ENCODE measurements around the gene NOXO1. TPM values are rescaled to one million over a fixed set of nuclear protein-coding genes. Genes with fewer than 3 reads are reported as not detected.

Gene NOXO1
- polyA plus RNA-seq, 1 donor: 1.3 TPM

- no peak for DNase-seq
These were observed 16.5 kb upstream of the NOXO1 start for GRCh38 chr16:1997494-1998359.

- no peak for DNase-seq
These were observed 12.5 kb upstream of the NOXO1 start for GRCh38 chr16:1993731-1994131.

GRCh38 chr16:1992704-1993317 lies 11.5 kb upstream of the NOXO1 start:
- no peak for DNase-seq

GRCh38 chr16:1991948-1992703 lies 10.9 kb upstream of the NOXO1 start:
- DNase-seq: peak; percentile 85

- DNase-seq: no peak
These were observed 10.3 kb upstream of the NOXO1 start for GRCh38 chr16:1991588-1991947.

GRCh38 chr16:1991135-1991551 lies 9.9 kb upstream of the NOXO1 start:
- DNase-seq: no peak

GRCh38 chr16:1990351-1991134 lies 9.3 kb upstream of the NOXO1 start:
- DNase-seq: no peak

- no peak for DNase-seq
These were observed 8.8 kb upstream of the NOXO1 start for GRCh38 chr16:1990101-1990350.

- no peak for DNase-seq
These were observed 8.2 kb upstream of the NOXO1 start, which contains the start of gene SYNGR3 for GRCh38 chr16:1989209-1990100. Gene SYNGR3, plus strand, starts transcription at chr16:1989970. Its CDS starts 133 bp downstream, at chr16:1990103.

- no peak for DNase-seq
These were observed 5.9 kb upstream of the NOXO1 start for GRCh38 chr16:1987198-1987597.

- DNase-seq: no peak
These were observed 4.3 kb upstream of the NOXO1 start for GRCh38 chr16:1985466-1986150.

- no peak for DNase-seq
These were observed 3.3 kb upstream of the NOXO1 start for GRCh38 chr16:1984347-1985225.

GRCh38 chr16:1983544-1984346 lies 2.5 kb upstream of the NOXO1 start, which contains the start of gene GFER:
Gene GFER, plus strand, starts transcription at chr16:1984193. Its CDS starts 26 bp downstream, at chr16:1984219.
- peak; percentile 94 for DNase-seq

- DNase-seq: no peak
These were observed 1.8 kb upstream of the NOXO1 start for GRCh38 chr16:1982991-1983543.

- no peak for DNase-seq
These were observed 754 bp upstream of the NOXO1 start for GRCh38 chr16:1982013-1982433.

- no peak for DNase-seq
These were observed 540 bp downstream of the NOXO1 start for GRCh38 chr16:1980770-1981087.

- DNase-seq: no peak
These were observed 1.1 kb downstream of the NOXO1 start for GRCh38 chr16:1980030-1980769.

Data from hindlimb muscle (tissue), 1 donor.